HCT116 (cell line): ENCODE measurements around the gene VWF.

Experiments used
- ATF3 ChIP-seq: IDR thresholded peaks from 2 replicates; pipeline ENCODE4 v1.6.1; 2012
- CTCF ChIP-seq, 3 experiments: fragments of 200-600 bp in 1 of 3; sonication (generic) in 1 of 3; IDR thresholded peaks in 2 of 3; conservative IDR thresholded peaks in 1 of 3; 2 replicates each; pipeline ENCODE4 v1.5.1; 2012 to 2017; ENCODE audit warnings: low read depth in 2 of 3, low read length in 2 of 3, antibody characterized with exemption in 1 of 3, borderline replicate concordance in 1 of 3, control low read depth in 1 of 3, mild to moderate bottlenecking in 1 of 3, mixed read lengths in 1 of 3, mixed run types in 1 of 3, moderate library complexity in 1 of 3; ENCODE audit not compliant: insufficient read depth in 1 of 3
- EZH2 ChIP-seq: fragments of 200-600 bp; sonication (generic); IDR thresholded peaks from 2 replicates; pipeline ENCODE4 v1.6.1; 2017; ENCODE audit warnings: antibody characterized with exemption, mixed run types
- POLR2A ChIP-seq: IDR thresholded peaks from 2 replicates; pipeline ENCODE4 v1.7.0; 2011; ENCODE audit warnings: borderline replicate concordance; ENCODE audit not compliant: insufficient read depth, insufficient read length; ENCODE audit errors: extremely low read depth
- POLR2AphosphoS5 ChIP-seq: IDR thresholded peaks from 2 replicates; pipeline ENCODE4 v1.6.1; 2011; ENCODE audit warnings: mild to moderate bottlenecking, low read depth, low read length, moderate library complexity
- RAD21 ChIP-seq: IDR thresholded peaks from 2 replicates; pipeline ENCODE4 v1.6.1; 2012; ENCODE audit warnings: low read depth, mild to moderate bottlenecking
- REST ChIP-seq: IDR thresholded peaks from 2 replicates; pipeline ENCODE4 v1.6.1; 2012; ENCODE audit warnings: low read depth
- SRF ChIP-seq: IDR thresholded peaks from 2 replicates; pipeline ENCODE4 v1.6.1; 2012; ENCODE audit warnings: low read depth
- TCF7L2 ChIP-seq: IDR thresholded peaks from 2 replicates; pipeline ENCODE4 v1.7.0; 2011; ENCODE audit warnings: borderline replicate concordance, inconsistent platforms; ENCODE audit not compliant: insufficient read depth, insufficient read length; ENCODE audit errors: extremely low read depth
- YY1 ChIP-seq: IDR thresholded peaks from 2 replicates; pipeline ENCODE4 v1.6.1; 2011; ENCODE audit warnings: low read length, low read depth, moderate library complexity, mild to moderate bottlenecking; ENCODE audit not compliant: insufficient replicate concordance; ENCODE audit errors: extremely low read depth

GRCh38 chr12:6095269-6095668 lies 29.2 kb downstream of the VWF start:
- no peak for TF ChIP-seq POLR2A
- no peak for TF ChIP-seq ATF3
- no peak for TF ChIP-seq REST
- TF ChIP-seq POLR2AphosphoS5: no peak
- no peak for TF ChIP-seq CTCF (IDR thresholded peaks at IDR 0.05 in 2 of 3, conservative IDR thresholded peaks at IDR 0.05 in 1 of 3; ENCODE audit: borderline replicate concordance in 1 of 3, insufficient read depth in 1 of 3, low read depth in 2 of 3, low read length in 2 of 3)
- TF ChIP-seq EZH2: no peak
- no peak for TF ChIP-seq YY1
- TF ChIP-seq TCF7L2: no peak
- no peak for TF ChIP-seq SRF
- TF ChIP-seq RAD21: no peak
